Peyer's patch (tissue), 4 donors: Measurements from ENCODE around the gene SORL1-AS1.

Experiments used
- DNase-seq, 3 donors: peaks; one replicate each; pipeline ENCODE4 v3.0.0-alpha.2; 2017 to 2019
- H3K27ac ChIP-seq, 4 donors: fragments of 200-600 bp; sonication (generic); one replicate each; pipeline ENCODE4 v1.5.1; 2016 to 2019
- H3K27me3 ChIP-seq, 2 donors: fragments of 200-600 bp; sonication (generic); one replicate each; pipeline ENCODE4 v1.5.1; 2019
- H3K36me3 ChIP-seq, 3 donors: fragments of 200-600 bp; sonication (generic); one replicate each; pipeline ENCODE4 v1.5.1; 2016 to 2019
- H3K4me1 ChIP-seq, 4 donors: fragments of 200-600 bp; sonication (generic); one replicate each; pipeline ENCODE4 v1.5.1; 2016 to 2019
- H3K4me3 ChIP-seq, 4 donors: fragments of 200-600 bp; sonication (generic); 1 replicate in 3 of 4; 2 replicates in 1 of 4; pipeline ENCODE4 v1.5.1; 2016 to 2019; ENCODE audit warnings: mild to moderate bottlenecking in 1 of 4
- H3K9me3 ChIP-seq, 4 donors: fragments of 200-600 bp; sonication (generic); one replicate each; pipeline ENCODE4 v1.5.1; 2016 to 2019; ENCODE audit warnings: mild to moderate bottlenecking in 1 of 4
- CTCF ChIP-seq, 6 experiments: fragments of 450-650 bp in 4 of 6; fragments of 200-600 bp in 2 of 6; sonication (generic) in 1 of 6; IDR thresholded peaks; one replicate each; pipeline ENCODE4 v1.5.1; 2017 to 2019; ENCODE audit warnings: antibody characterized with exemption in 6 of 6, mild to moderate bottlenecking in 3 of 6, moderate library complexity in 1 of 6
- POLR2A ChIP-seq, 2 donors: fragments of 450-650 bp; IDR thresholded peaks; one replicate each; pipeline ENCODE4 v1.5.1; 2017; ENCODE audit warnings: antibody characterized with exemption in 2 of 2, mild to moderate bottlenecking in 2 of 2, moderate library complexity in 2 of 2

The SORL1-AS1 gene

GRCh38 chr11:121494355-121495099, 41.8 kb upstream of the SORL1-AS1 start:
- H3K36me3 ChIP-seq = peaks cover 0 to 31% (median 0%) of the 10 kb centered on the region in 3 donors
- TF ChIP-seq POLR2A (IDR thresholded peaks at IDR 0.05) = no peak
- TF ChIP-seq CTCF (IDR thresholded peaks at IDR 0.05) = no peak
- no peak overlapping the region for H3K4me3 ChIP-seq
- peaks cover 0 to 9% (median 0%) of the 10 kb centered on the region in 4 donors for H3K4me1 ChIP-seq
- DNase-seq = peak in 2 of 3 donors; percentile 65 to 67
- no peaks in the 10 kb centered on the region for H3K27me3 ChIP-seq
- peak overlapping the region in 1 of 4 donors; percentile 35 for H3K27ac ChIP-seq
- H3K9me3 ChIP-seq = no peaks in the 10 kb centered on the region

- H3K4me3 ChIP-seq = no peak overlapping the region
- TF ChIP-seq CTCF (IDR thresholded peaks at IDR 0.05) (no peak), POLR2A (IDR thresholded peaks at IDR 0.05) (no peak)
- no peak for DNase-seq
- no peaks in the 10 kb centered on the region for H3K27me3 ChIP-seq
- no peaks in the 10 kb centered on the region for H3K9me3 ChIP-seq
- H3K27ac ChIP-seq = no peak overlapping the region
- peaks cover 0 to 5% (median 0%) of the 10 kb centered on the region in 4 donors for H3K4me1 ChIP-seq
- peaks cover 0 to 12% (median 0%) of the 10 kb centered on the region in 3 donors for H3K36me3 ChIP-seq
Measured at GRCh38 chr11:121489823-121490222, 37.1 kb upstream of the SORL1-AS1 start.

- TF ChIP-seq CTCF (IDR thresholded peaks at IDR 0.05) (no peak), POLR2A (IDR thresholded peaks at IDR 0.05) (no peak)
- H3K36me3 ChIP-seq = peaks cover 0 to 10% (median 0%) of the 10 kb centered on the region in 3 donors
- H3K4me3 ChIP-seq = no peak overlapping the region
- DNase-seq = no peak
- no peak overlapping the region for H3K27ac ChIP-seq
- no peaks in the 10 kb centered on the region for H3K27me3 ChIP-seq
- no peaks in the 10 kb centered on the region for H3K9me3 ChIP-seq
- H3K4me1 ChIP-seq = no peaks in the 10 kb centered on the region
Measured at GRCh38 chr11:121488641-121489040, 35.9 kb upstream of the SORL1-AS1 start.

- Histone ChIP-seq H3K4me1 (no peaks in the 10 kb centered on the region), H3K27ac (no peak overlapping the region), H3K27me3 (no peaks in the 10 kb centered on the region), H3K9me3 (no peaks in the 10 kb centered on the region), H3K4me3 (no peak overlapping the region), H3K36me3 (peaks cover 0 to 10% (median 0%) of the 10 kb centered on the region in 3 donors)
- no peak for DNase-seq
- no peak for TF ChIP-seq CTCF (IDR thresholded peaks at IDR 0.05)
Measured at GRCh38 chr11:121488170-121488569, 35.4 kb upstream of the SORL1-AS1 start.

- Histone ChIP-seq H3K4me3 (no peak overlapping the region), H3K36me3 (peaks cover 0 to 10% (median 0%) of the 10 kb centered on the region in 3 donors), H3K9me3 (no peaks in the 10 kb centered on the region), H3K27me3 (no peaks in the 10 kb centered on the region), H3K4me1 (no peaks in the 10 kb centered on the region), H3K27ac (no peak overlapping the region)
- DNase-seq = no peak
- no peak for TF ChIP-seq CTCF (IDR thresholded peaks at IDR 0.05)
- TF ChIP-seq POLR2A (IDR thresholded peaks at IDR 0.05) = no peak
Measured at GRCh38 chr11:121487191-121487590, 34.4 kb upstream of the SORL1-AS1 start.
